Measurements from ENCODE around the gene FGD3. TPM values are rescaled to one million over a fixed set of nuclear protein-coding genes. Genes with fewer than 3 reads are reported as not detected.
"Not testable (repeated sequence)": the region's sequence is repeated elsewhere in the genome, so short reads cannot be mapped to it uniquely, and the experiment has no call there.

Gene FGD3
- polyA plus RNA-seq, 1 donor from 2014 or later = 86.1 TPM

- Mint-ChIP-seq H3K27ac (no peak overlapping the region), H3K36me3 (peaks cover 12% of the 10 kb centered on the region), H3K9me3 (no peaks in the 10 kb centered on the region), H3K4me3 (no peak overlapping the region), H3K27me3 (no peaks in the 10 kb centered on the region), H3K4me1 (peaks cover 10 to 17% (median 13%) of the 10 kb centered on the region in 3 donors)
Observed at GRCh38 chr9:93002700-93003099, 55.4 kb downstream of the FGD3 start.

- H3K36me3 Mint-ChIP-seq = peaks cover 6% of the 10 kb centered on the region
- H3K9me3 Mint-ChIP-seq = no peaks in the 10 kb centered on the region
- H3K4me3 Mint-ChIP-seq = no peak overlapping the region
- peak overlapping the region in 1 of 3 donors; percentile 63 for H3K27ac Mint-ChIP-seq
- H3K27me3 Mint-ChIP-seq = no peaks in the 10 kb centered on the region
- peaks cover 9 to 17% (median 13%) of the 10 kb centered on the region in 3 donors for H3K4me1 Mint-ChIP-seq
Observed at GRCh38 chr9:93003552-93004407, 56.5 kb downstream of the FGD3 start.

- Mint-ChIP-seq H3K27me3 (no peaks in the 10 kb centered on the region), H3K27ac (no peak overlapping the region), H3K4me3 (no peak overlapping the region), H3K9me3 (no peaks in the 10 kb centered on the region), H3K36me3 (peaks cover 8% of the 10 kb centered on the region), H3K4me1 (peaks cover 9 to 17% (median 13%) of the 10 kb centered on the region in 3 donors)
Observed at GRCh38 chr9:93004561-93004960, 57.2 kb downstream of the FGD3 start.

- Mint-ChIP-seq H3K4me1 (peaks cover 8 to 15% (median 10%) of the 10 kb centered on the region in 3 donors), H3K4me3 (no peak overlapping the region), H3K27ac (no peak overlapping the region), H3K27me3 (no peaks in the 10 kb centered on the region), H3K9me3 (no peaks in the 10 kb centered on the region), H3K36me3 (peaks cover 6% of the 10 kb centered on the region)
Observed at GRCh38 chr9:93005876-93006275, 58.6 kb downstream of the FGD3 start.

- H3K27me3 Mint-ChIP-seq = no peaks in the 10 kb centered on the region
- H3K4me3 Mint-ChIP-seq = no peak overlapping the region
- H3K9me3 Mint-ChIP-seq = no peaks in the 10 kb centered on the region
- peaks cover 3% of the 10 kb centered on the region for H3K36me3 Mint-ChIP-seq
- no peak overlapping the region for H3K27ac Mint-ChIP-seq
- H3K4me1 Mint-ChIP-seq = peaks cover 2 to 9% (median 7%) of the 10 kb centered on the region in 3 donors
Observed at GRCh38 chr9:93007529-93008058, 60.3 kb downstream of the FGD3 start.

- no peak overlapping the region for H3K4me3 Mint-ChIP-seq
Observed at GRCh38 chr9:93008457-93008856, 61.1 kb downstream of the FGD3 start.

GRCh38 chr9:93009337-93010015, 62.2 kb downstream of the FGD3 start:
- H3K4me3 Mint-ChIP-seq = no peak overlapping the region
- peaks cover 5% of the 10 kb centered on the region for H3K36me3 Mint-ChIP-seq
- H3K27me3 Mint-ChIP-seq = no peaks in the 10 kb centered on the region
- no peaks in the 10 kb centered on the region for H3K9me3 Mint-ChIP-seq
- peak overlapping the region in 1 of 3 donors; percentile 23 for H3K27ac Mint-ChIP-seq
- peaks cover 0 to 2% (median 2%) of the 10 kb centered on the region in 3 donors for H3K4me1 Mint-ChIP-seq

More at GRCh38 chr9:93008457-93008856, 61.1 kb downstream of the FGD3 start:
- H3K27me3 Mint-ChIP-seq = no peaks in the 10 kb centered on the region
- peaks cover 3% of the 10 kb centered on the region for H3K36me3 Mint-ChIP-seq
- H3K9me3 Mint-ChIP-seq = no peaks in the 10 kb centered on the region
- H3K4me1 Mint-ChIP-seq = peaks cover 2 to 7% (median 5%) of the 10 kb centered on the region in 3 donors
- H3K27ac Mint-ChIP-seq = peak overlapping the region in 1 of 3 donors; percentile 57

- no peaks in the 10 kb centered on the region for H3K27me3 Mint-ChIP-seq
- peaks cover 0 to 2% (median 2%) of the 10 kb centered on the region in 3 donors for H3K4me1 Mint-ChIP-seq
- no peak overlapping the region for H3K27ac Mint-ChIP-seq
- no peak overlapping the region for H3K4me3 Mint-ChIP-seq
- peaks cover 5% of the 10 kb centered on the region for H3K36me3 Mint-ChIP-seq
- no peaks in the 10 kb centered on the region for H3K9me3 Mint-ChIP-seq
Observed at GRCh38 chr9:93010056-93010455, 62.7 kb downstream of the FGD3 start.

- H3K27me3 Mint-ChIP-seq = no peaks in the 10 kb centered on the region
- H3K4me1 Mint-ChIP-seq = peaks cover 0 to 2% (median 2%) of the 10 kb centered on the region in 3 donors
- no peaks in the 10 kb centered on the region for H3K9me3 Mint-ChIP-seq
- no peak overlapping the region for H3K4me3 Mint-ChIP-seq
- no peak overlapping the region for H3K27ac Mint-ChIP-seq
- H3K36me3 Mint-ChIP-seq = peaks cover 5% of the 10 kb centered on the region
Observed at GRCh38 chr9:93010704-93011103, 63.4 kb downstream of the FGD3 start.

- Mint-ChIP-seq H3K27ac (peak overlapping the region in 1 of 3 donors; percentile 77), H3K36me3 (peaks cover 5% of the 10 kb centered on the region), H3K4me1 (peaks cover 0 to 2% (median 2%) of the 10 kb centered on the region in 3 donors), H3K27me3 (no peaks in the 10 kb centered on the region), H3K4me3 (no peak overlapping the region), H3K9me3 (no peaks in the 10 kb centered on the region)
Observed at GRCh38 chr9:93011114-93011513, 63.8 kb downstream of the FGD3 start.

- no peak overlapping the region for H3K4me3 Mint-ChIP-seq
- H3K27ac Mint-ChIP-seq = peak overlapping the region in 1 of 3 donors; percentile 39
- no peaks in the 10 kb centered on the region for H3K9me3 Mint-ChIP-seq
- peaks cover 0 to 2% (median 0%) of the 10 kb centered on the region in 3 donors for H3K4me1 Mint-ChIP-seq
- peaks cover 4% of the 10 kb centered on the region for H3K36me3 Mint-ChIP-seq
- H3K27me3 Mint-ChIP-seq = no peaks in the 10 kb centered on the region
Observed at GRCh38 chr9:93012963-93013855, 65.9 kb downstream of the FGD3 start.

- Mint-ChIP-seq H3K4me1 (peaks cover 0 to 2% (median 0%) of the 10 kb centered on the region in 3 donors), H3K27ac (peak overlapping the region in 2 of 3 donors; percentile 39 to 76), H3K36me3 (peaks cover 7% of the 10 kb centered on the region), H3K4me3 (no peak overlapping the region), H3K9me3 (no peaks in the 10 kb centered on the region), H3K27me3 (no peaks in the 10 kb centered on the region)
Observed at GRCh38 chr9:93013856-93014582, 66.7 kb downstream of the FGD3 start.

GRCh38 chr9:93015190-93015589, 67.9 kb downstream of the FGD3 start:
- H3K4me1 Mint-ChIP-seq, H3K9me3 Mint-ChIP-seq, H3K36me3 Mint-ChIP-seq, H3K4me3 Mint-ChIP-seq, H3K27me3 Mint-ChIP-seq, H3K27ac Mint-ChIP-seq: not testable (repeated sequence)

GRCh38 chr9:93017621-93018020, 70.3 kb downstream of the FGD3 start:
- Mint-ChIP-seq H3K9me3 (no peaks in the 10 kb centered on the region), H3K27me3 (no peaks in the 10 kb centered on the region), H3K4me1 (no peaks in the 10 kb centered on the region), H3K36me3 (peaks cover 10% of the 10 kb centered on the region), H3K4me3 (no peak overlapping the region), H3K27ac (peak overlapping the region in 1 of 3 donors; percentile 67)

Data from IgD-negative memory B cell (primary cell).